IMR-90 (cell line): ENCODE results near the gene CNNM2. TPM values are rescaled to one million over a fixed set of nuclear protein-coding genes. Genes with fewer than 3 reads are reported as not detected.

Experiments used
- ATAC-seq: fragments of 200-7000 bp; cut with Tn5 transposase; 2 replicates; pipeline ENCODE4 v1.9.1; 2020; ENCODE audit warnings: low read depth, mild to moderate bottlenecking, moderate library complexity
- BruUV-seq: library from RNA; stranded (reverse); fragments of 400-500 nt; replicated peaks from 2 replicates; lab custom pipeline; 2021; lab: Mats Ljungman, UMichigan
- CTCF ChIA-PET: fragments of 300-600 bp; formaldehyde crosslinking; extraction: SDS; loops from one replicate; lab custom pipeline; 2021; ENCODE audit warnings: antibody characterized with exemption; lab: Yijun Ruan, JAX
- POLR2A ChIA-PET: fragments of 300-600 bp; sonication (Branson Sonifier 250); formaldehyde crosslinking; loops from one replicate; lab custom pipeline; 2022; ENCODE audit warnings: antibody characterized with exemption; ENCODE audit not compliant: unreplicated experiment; lab: Charles Lee
- DNase-seq: peaks from one replicate; pipeline ENCODE4 v3.0.0; 2013
- H2AFZ ChIP-seq: replicated peaks from 2 replicates; pipeline ENCODE3; 2013; ENCODE audit warnings: low read length, mild to moderate bottlenecking; ENCODE audit not compliant: poor library complexity
- H2AK5ac ChIP-seq: 2 replicates; pipeline ENCODE4 v1.6.1; 2013; ENCODE audit warnings: low read depth, low read length, inconsistent platforms
- H2AK9ac ChIP-seq: replicated peaks from 2 replicates; pipeline ENCODE3; 2013; ENCODE audit warnings: mild to moderate bottlenecking, low read depth, low read length, moderate library complexity; ENCODE audit not compliant: poor library complexity
- H2BK120ac ChIP-seq: 2 replicates; pipeline ENCODE4 v1.6.1; 2013; ENCODE audit warnings: low read depth, low read length, inconsistent platforms
- H2BK15ac ChIP-seq: 3 replicates; pipeline ENCODE4 v1.6.1; 2013; ENCODE audit warnings: low read depth, low read length, inconsistent platforms
- H2BK20ac ChIP-seq: 2 replicates; pipeline ENCODE4 v1.6.1; 2013; ENCODE audit warnings: low read depth, mild to moderate bottlenecking, inconsistent platforms, low read length, moderate library complexity
- H2BK5ac ChIP-seq: 2 replicates; pipeline ENCODE4 v1.6.1; 2013; ENCODE audit warnings: mild to moderate bottlenecking, low read depth, low read length, inconsistent platforms; ENCODE audit not compliant: poor library complexity, severe bottlenecking
- H3K14ac ChIP-seq: replicated peaks from 2 replicates; pipeline ENCODE4 v1.6.1; 2013; ENCODE audit warnings: low read depth, low read length, inconsistent platforms
- H3K18ac ChIP-seq: 2 replicates; pipeline ENCODE4 v1.6.1; 2013; ENCODE audit warnings: low read depth, low read length, control low read depth
- H3K23ac ChIP-seq: 2 replicates; pipeline ENCODE4 v1.6.1; 2013; ENCODE audit warnings: low read depth, low read length, inconsistent platforms
- H3K27ac ChIP-seq: 2 replicates; pipeline ENCODE4 v1.5.1; 2013; ENCODE audit warnings: mild to moderate bottlenecking, control low read depth, low read length; ENCODE audit not compliant: insufficient read depth
- H3K27me3 ChIP-seq: 2 replicates; pipeline ENCODE4 v1.6.1; 2013; ENCODE audit warnings: low read length; ENCODE audit not compliant: control insufficient read depth, insufficient read depth
- H3K36me3 ChIP-seq: 2 replicates; pipeline ENCODE4 v1.6.1; 2013; ENCODE audit warnings: low read length, mixed read lengths; ENCODE audit not compliant: control insufficient read depth, insufficient read depth
- H3K4ac ChIP-seq: 2 replicates; pipeline ENCODE4 v1.6.1; 2013; ENCODE audit warnings: low read depth, low read length, inconsistent platforms
- H3K4me1 ChIP-seq: 2 replicates; pipeline ENCODE4 v1.6.1; 2013; ENCODE audit warnings: low read length, mixed read lengths; ENCODE audit not compliant: control insufficient read depth, insufficient read depth
- H3K4me2 ChIP-seq: 2 replicates; pipeline ENCODE4 v1.6.1; 2013; ENCODE audit warnings: low read depth, mild to moderate bottlenecking, control low read depth, low read length, moderate library complexity
- H3K4me3 ChIP-seq: 2 replicates; pipeline ENCODE4 v1.5.1; 2013; ENCODE audit warnings: low read depth, mild to moderate bottlenecking, control low read depth, low read length, moderate library complexity; ENCODE audit not compliant: insufficient read depth
- H3K56ac ChIP-seq: 2 replicates; pipeline ENCODE4 v1.6.1; 2013; ENCODE audit warnings: low read length, inconsistent platforms; ENCODE audit not compliant: insufficient read depth; ENCODE audit errors: extremely low read depth
- H3K79me1 ChIP-seq, 2 experiments: 2 replicates each; pipeline ENCODE4 v1.6.1; 2013; ENCODE audit warnings: low read length in 2 of 2, inconsistent platforms in 1 of 2, low read depth in 1 of 2
- H3K9ac ChIP-seq: 2 replicates; pipeline ENCODE4 v1.6.1; 2013; ENCODE audit warnings: low read depth, low read length, control low read depth
- H3K9me1 ChIP-seq: 2 replicates; pipeline ENCODE4 v1.6.1; 2013; ENCODE audit warnings: low read length, inconsistent platforms; ENCODE audit not compliant: insufficient read depth
- H3K9me3 ChIP-seq: 2 replicates; pipeline ENCODE4 v1.6.1; 2013; ENCODE audit warnings: low read length; ENCODE audit not compliant: control insufficient read depth, insufficient read depth
- H4K20me1 ChIP-seq: 2 replicates; pipeline ENCODE4 v1.6.1; 2013; ENCODE audit warnings: low read length, inconsistent platforms; ENCODE audit not compliant: insufficient read depth
- H4K5ac ChIP-seq: 2 replicates; pipeline ENCODE4 v1.6.1; 2013; ENCODE audit warnings: mild to moderate bottlenecking, low read depth, low read length, control low read depth
- H4K8ac ChIP-seq, 2 experiments: 2 replicates each; pipeline ENCODE4 v1.6.1; 2013; ENCODE audit warnings: low read depth in 2 of 2, low read length in 2 of 2, control low read depth in 1 of 2, inconsistent platforms in 1 of 2
- H4K91ac ChIP-seq: 2 replicates; pipeline ENCODE4 v1.6.1; 2013; ENCODE audit warnings: low read depth, low read length, inconsistent platforms; ENCODE audit not compliant: insufficient read depth
- CHD1 ChIP-seq: IDR thresholded peaks from 2 replicates; pipeline ENCODE4 v1.6.1; 2012; ENCODE audit warnings: low read depth, low read length, improper control_type of control experiment
- CTCF ChIP-seq: conservative IDR thresholded peaks from 2 replicates; pipeline ENCODE4 v1.5.1; 2012; ENCODE audit warnings: mild to moderate bottlenecking, low read depth, low read length, improper control_type of control experiment
- FOS ChIP-seq: fragments of 150-350 bp; IDR thresholded peaks from 2 replicates; pipeline ENCODE4 v1.6.1; 2016; ENCODE audit warnings: low read depth, low read length
- NFE2L2 ChIP-seq: fragments of 150-350 bp; IDR thresholded peaks from 2 replicates; pipeline ENCODE4 v1.6.1; 2016; ENCODE audit warnings: low read depth, mild to moderate bottlenecking, low read length
- POLR2A ChIP-seq: IDR thresholded peaks from 2 replicates; pipeline ENCODE4 v1.6.1; 2012; ENCODE audit warnings: mild to moderate bottlenecking, low read depth, low read length
- RCOR1 ChIP-seq: IDR thresholded peaks from 2 replicates; pipeline ENCODE4 v1.6.1; 2012; ENCODE audit warnings: mild to moderate bottlenecking, low read length, improper control_type of control experiment; ENCODE audit not compliant: insufficient replicate concordance
- WGBS, 2 experiments: methylation state at CpG; one replicate each; pipeline versions ENCODE4 v1.1.5 to v1.1.7; 2013; ENCODE audit warnings: missing lambda C conversion rate in 2 of 2; ENCODE audit not compliant: insufficient read length in 1 of 2; ENCODE audit errors: extremely low coverage in 2 of 2; 5-methylcytosine and 5-hydroxymethylcytosine counted together
- dilution Hi-C: fragments of 300-500 bp; cut with HindIII; formaldehyde crosslinking; loops from one replicate; pipeline ENCODE4 v1.14.3; 2018; ENCODE audit warnings: low sequenced_read_pairs; ENCODE audit not compliant: unreplicated experiment
- in situ Hi-C: fragments of 300-500 bp; cut with MboI; formaldehyde crosslinking; loops from 3 replicates; pipeline ENCODE4 v1.14.3; 2019; ENCODE audit warnings: low sequenced_read_pairs, inconsistent platforms, mixed read lengths
- intact Hi-C: fragments of 100-400 bp; cut with micrococcal nuclease; formaldehyde crosslinking; loops from 2 replicates; pipeline ENCODE4 v1.10.0; 2022
- polyA plus RNA-seq, 3 experiments: library from polyadenylated mRNA; depleted of rRNA; stranded (reverse); fragments of >200 nt; gene quantifications; 2 replicates each; pipeline ENCODE4 v1.2.3, GENCODE V29; 2012; ENCODE audit warnings: low replicate concordance in 1 of 3
- total RNA-seq: library from RNA; depleted of rRNA; stranded (reverse); fragments of >200 nt; gene quantifications from 2 replicates; pipeline ENCODE4 v1.2.3, GENCODE V29; 2012

CNNM2 gene
- total and polyA plus RNA-seq, 2 of the 4 experiments (the other 2 are of a cell fraction) = 4.7 to 5.6 TPM

GRCh38 chr10:102900006-102900405 is 18.1 kb upstream of the CNNM2 start:
- Histone ChIP-seq H3K4me3 (no peak overlapping the region), H2BK120ac (no peak overlapping the region), H4K5ac (no peak overlapping the region), H3K9me1 (no peaks in the 10 kb centered on the region), H3K23ac (no peak overlapping the region), H3K9ac (no peak overlapping the region), H3K36me3 (no peaks in the 10 kb centered on the region), H3K56ac (no peak overlapping the region), H2AK9ac (no peak overlapping the region), H2AFZ (no peak overlapping the region), H3K27me3 (no peaks in the 10 kb centered on the region), H2BK5ac (no peak overlapping the region), H2BK15ac (no peak overlapping the region), H4K20me1 (no peaks in the 10 kb centered on the region), H3K18ac (no peak overlapping the region), H3K4me2 (no peak overlapping the region), H3K14ac (no peak overlapping the region), H3K27ac (no peak overlapping the region), H3K4me1 (no peaks in the 10 kb centered on the region), H3K4ac (no peak overlapping the region), H4K8ac (no peak overlapping the region), H3K9me3 (no peaks in the 10 kb centered on the region), H2BK20ac (no peak overlapping the region), H2AK5ac (no peak overlapping the region), H4K91ac (no peak overlapping the region), H3K79me1 (no peaks in the 10 kb centered on the region)
- CTCF ChIA-PET = interaction anchor here (2.2 to 2.5 kb wide), 2 partner anchors 65 to 173 kb away, joined by 10 to 14 read pairs; no protein-coding TSS in a partner anchor
- BruUV-seq = no TSS peak
- no CpG with 5 or more reads among the region's 3 CpGs for WGBS, 2 experiments
- in situ Hi-C loops (loop anchor here (5.0 kb wide), 2 partner anchors 63 to 173 kb away; partner anchors contain the start of gene CYP17A1), dilution Hi-C loops (no loop called here), intact Hi-C loops (no loop called here)
- POLR2A ChIA-PET = interaction anchor here (0.7 kb wide), 1 partner anchor 12 kb away, joined by 17 read pairs; no protein-coding TSS in a partner anchor
- ATAC-seq (no peak), DNase-seq (no peak)
- TF ChIP-seq NFE2L2 (no peak), RCOR1 (no peak), FOS (no peak), POLR2A (no peak), CHD1 (no peak), CTCF (no peak)
